Measurements from ENCODE around the gene NRG3.

The NRG3 gene

DNA sequence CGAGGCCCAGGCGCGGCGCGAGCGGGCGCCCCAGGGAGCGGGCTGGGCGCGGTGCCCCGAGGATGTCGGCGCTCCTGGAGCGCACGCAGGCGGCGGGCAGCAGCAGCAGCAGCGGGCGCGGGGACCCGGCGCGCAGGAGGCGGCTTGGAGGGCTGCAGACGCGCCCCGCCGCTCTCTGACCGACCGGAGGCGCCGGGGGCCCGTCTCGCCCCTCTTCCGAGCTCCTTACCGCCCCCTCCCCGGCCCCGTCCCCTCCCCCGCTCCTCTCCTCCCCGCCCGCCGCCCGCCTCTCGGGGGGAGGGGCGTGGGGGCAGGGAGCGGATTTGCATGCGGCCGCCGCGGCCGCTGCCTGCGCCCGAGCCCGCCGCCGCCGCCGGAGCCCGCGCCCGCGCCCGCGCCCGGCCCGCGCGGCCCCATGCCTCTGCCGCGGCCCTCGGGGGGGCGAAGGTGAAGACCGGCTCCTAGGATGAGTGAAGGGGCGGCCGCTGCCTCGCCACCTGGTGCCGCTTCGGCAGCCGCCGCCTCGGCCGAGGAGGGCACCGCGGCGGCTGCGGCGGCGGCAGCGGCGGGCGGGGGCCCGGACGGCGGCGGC lies at the start of gene NRG3:
NRG3 (plus strand) TSS at position 320 of the 592 bp plus-strand sequence.
- DNase-seq (ENCODE audit: low read depth, low spot score) = no peak
- no peak within 1 kb of the TSS for H3K27ac ChIP-seq

DNA sequence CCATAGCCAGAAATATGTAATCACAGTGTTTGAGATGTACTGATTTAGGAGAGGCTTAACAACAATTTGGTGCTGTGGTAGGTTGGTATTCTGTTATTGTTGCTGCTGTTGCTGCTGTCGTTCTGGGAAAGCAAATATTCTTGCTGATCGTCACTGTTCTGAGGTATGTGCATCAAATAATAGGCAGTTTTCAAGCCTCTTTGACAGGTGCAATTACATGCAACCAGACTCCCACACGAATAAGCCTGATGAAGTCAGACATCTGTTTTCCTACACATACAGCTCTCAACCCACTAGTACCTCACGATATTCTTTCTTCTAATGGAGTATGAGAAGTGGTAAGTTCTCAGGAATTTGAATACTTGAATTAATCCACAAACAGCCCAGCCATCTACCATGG lies 46.7 kb upstream of the NRG3 start:
- H3K27ac ChIP-seq = no peak overlapping the region
- DNase-seq (ENCODE audit: low read depth, low spot score) = no peak

DNA sequence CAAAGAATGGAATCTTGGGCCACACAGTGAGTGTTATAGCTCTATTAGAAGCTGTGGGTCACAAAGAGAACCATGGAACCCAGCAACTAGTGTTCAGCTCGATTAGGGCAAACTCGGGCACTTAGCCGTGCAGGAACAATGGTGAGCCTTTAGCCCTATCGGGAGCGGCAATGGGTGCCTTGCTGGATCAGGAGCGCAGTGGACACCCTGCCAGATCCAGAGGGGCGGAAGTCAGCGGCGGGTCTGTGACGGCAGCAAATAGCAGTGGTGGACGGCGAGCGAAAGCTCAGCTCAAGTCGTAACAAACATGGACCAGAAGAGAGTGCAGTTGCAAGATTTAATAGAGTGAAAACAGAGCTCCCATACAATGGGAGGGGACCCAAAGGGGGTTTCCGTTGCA lies 43.9 kb upstream of the NRG3 start:
- no peak for DNase-seq (ENCODE audit: low read depth, low spot score)
- H3K27ac ChIP-seq = no peak overlapping the region

- no peak for DNase-seq (ENCODE audit: low read depth, low spot score)
- H3K27ac ChIP-seq = no peak overlapping the region
Observed at GRCh38 chr10:81838950-81839349, 36.0 kb upstream of the NRG3 start.

DNA sequence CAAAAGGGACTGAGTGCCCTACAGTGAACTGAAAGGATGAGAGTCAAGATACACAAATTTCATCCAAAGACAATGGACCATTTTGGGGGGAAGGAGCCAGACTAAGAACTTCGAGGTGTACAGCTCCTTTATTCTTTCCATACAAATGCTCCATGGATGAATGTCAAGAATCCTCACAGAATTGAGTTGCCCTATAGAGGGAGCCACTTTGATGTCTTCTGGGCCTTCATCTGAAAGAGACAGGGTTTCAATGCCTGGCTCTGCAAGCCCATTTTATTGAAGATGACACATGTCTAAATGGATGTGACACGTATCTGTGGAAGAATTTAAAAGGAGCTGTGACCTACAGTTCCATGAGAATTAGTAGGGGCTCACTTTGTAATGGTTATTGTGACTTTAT lies 32.0 kb upstream of the NRG3 start:
- H3K27ac ChIP-seq = no peak overlapping the region
- DNase-seq (ENCODE audit: low read depth, low spot score) = no peak

DNA sequence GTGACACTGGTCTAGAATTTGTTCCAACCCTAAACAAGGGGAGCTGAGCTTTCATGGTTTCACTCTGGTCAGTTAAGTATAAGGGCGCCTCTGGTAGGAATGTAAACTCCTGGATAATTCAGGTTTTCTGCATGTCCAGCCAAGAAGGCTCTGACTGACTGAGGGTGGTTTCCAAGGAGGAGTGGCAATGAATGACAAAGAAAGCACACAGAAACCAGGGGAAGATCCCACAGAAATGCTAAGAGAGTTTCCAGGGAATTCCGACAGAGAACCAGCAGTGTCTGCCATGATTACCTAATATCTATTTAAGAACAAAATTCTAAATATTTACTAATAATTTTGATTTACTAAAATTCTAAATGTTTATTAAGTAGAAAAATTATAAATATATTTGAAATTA lies 27.3 kb upstream of the NRG3 start:
- H3K27ac ChIP-seq = no peak overlapping the region
- DNase-seq (ENCODE audit: low read depth, low spot score) = no peak

GRCh38 chr10:81848514-81848913 lies 26.5 kb upstream of the NRG3 start:
- no peak for DNase-seq (ENCODE audit: low read depth, low spot score)
- no peak overlapping the region for H3K27ac ChIP-seq

DNA sequence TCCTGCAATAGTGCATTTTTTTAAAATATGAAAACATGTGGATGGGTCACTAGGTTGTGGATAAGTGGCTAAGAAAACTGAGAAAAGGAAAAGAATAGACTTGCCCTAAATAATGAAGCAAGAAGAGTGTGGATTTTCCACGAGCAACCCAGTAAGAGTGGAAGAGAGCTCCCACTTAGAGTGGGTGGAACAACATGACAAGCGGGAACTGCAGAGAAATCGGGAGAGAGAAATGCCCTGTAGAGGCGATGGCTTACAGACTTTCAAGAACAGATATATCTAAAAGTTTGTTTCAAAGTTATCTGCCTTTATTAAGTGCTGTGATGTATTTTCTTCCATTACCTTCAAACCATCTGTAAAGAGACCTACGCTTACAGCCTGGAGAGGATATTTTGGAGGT lies 26.1 kb upstream of the NRG3 start:
- no peak overlapping the region for H3K27ac ChIP-seq
- DNase-seq (ENCODE audit: low read depth, low spot score) = no peak

DNA sequence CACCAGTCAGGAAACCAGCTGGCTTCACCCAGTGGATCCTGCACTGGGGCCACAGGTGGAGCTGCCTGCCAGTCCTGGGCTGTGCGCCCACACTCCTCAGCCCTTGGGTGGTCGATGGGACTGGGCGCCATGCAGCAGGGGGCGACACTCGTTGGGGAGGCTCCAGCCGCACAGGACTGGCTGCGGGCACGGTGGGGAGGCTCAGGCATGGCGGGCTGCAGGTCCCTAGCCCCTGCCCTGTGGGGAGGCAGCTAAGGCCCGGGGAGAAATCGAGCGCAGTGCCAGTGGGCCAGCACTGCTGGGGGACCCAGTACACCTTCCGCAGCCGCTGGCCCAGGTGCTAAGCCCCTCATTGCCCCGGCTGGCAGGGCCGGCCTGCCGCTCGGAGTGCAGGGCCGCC lies 12.4 kb upstream of the NRG3 start:
- DNase-seq (ENCODE audit: low read depth, low spot score) = no peak
- H3K27ac ChIP-seq = no peak overlapping the region

GRCh38 chr10:81863771-81864170 lies 11.2 kb upstream of the NRG3 start:
- DNase-seq (ENCODE audit: low read depth, low spot score) = no peak
- H3K27ac ChIP-seq = no peak overlapping the region

DNA sequence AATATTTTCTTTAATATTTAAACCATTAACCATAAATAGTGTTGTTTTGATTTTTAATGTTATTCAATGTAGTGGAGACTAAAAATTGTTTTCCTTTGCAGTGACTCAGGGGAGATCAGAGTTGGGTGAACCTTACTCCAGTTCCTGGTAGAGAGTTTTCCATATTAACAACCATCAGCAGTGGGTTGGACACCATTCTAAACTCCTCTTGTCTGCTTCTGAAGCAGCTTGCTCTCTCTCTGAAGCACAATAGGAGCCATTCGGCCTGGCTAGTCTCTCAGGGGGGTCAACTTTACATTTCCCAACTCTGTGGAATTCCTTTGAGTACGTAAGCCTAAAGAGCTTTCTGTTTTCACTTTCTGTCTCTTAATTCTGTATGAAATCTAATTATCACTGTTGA lies 9.4 kb upstream of the NRG3 start:
- no peak overlapping the region for H3K27ac ChIP-seq
- DNase-seq (ENCODE audit: low read depth, low spot score) = no peak

GRCh38 chr10:81866753-81867152 lies 8.2 kb upstream of the NRG3 start:
- H3K27ac ChIP-seq = no peak overlapping the region
- no peak for DNase-seq (ENCODE audit: low read depth, low spot score)

GRCh38 chr10:81870472-81870871 lies 4.5 kb upstream of the NRG3 start:
- no peak for DNase-seq (ENCODE audit: low read depth, low spot score)
- no peak overlapping the region for H3K27ac ChIP-seq

DNA sequence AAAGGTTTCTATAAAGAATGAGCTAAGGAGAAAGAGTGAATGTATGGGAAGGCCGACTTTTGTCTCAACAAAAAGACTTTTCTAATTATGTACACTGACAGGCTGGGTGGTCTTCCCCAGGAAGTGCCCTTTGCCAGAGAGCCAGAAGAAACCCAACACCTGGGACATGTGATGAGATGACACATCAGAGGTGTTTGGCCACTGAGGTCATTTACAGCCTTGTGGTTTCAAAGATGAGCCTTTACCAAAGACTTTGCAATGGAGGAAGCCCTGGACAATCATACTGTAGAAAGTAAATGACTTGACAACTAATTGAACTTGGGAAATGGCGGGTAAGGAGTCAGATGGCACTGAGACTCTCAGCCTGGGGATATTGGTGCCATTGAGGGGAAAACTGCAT lies 3.4 kb upstream of the NRG3 start:
- DNase-seq (ENCODE audit: low read depth, low spot score) = no peak
- no peak overlapping the region for H3K27ac ChIP-seq

GRCh38 chr10:81872206-81872862 lies 2.7 kb upstream of the NRG3 start:
- H3K27ac ChIP-seq = no peak overlapping the region
- no peak for DNase-seq (ENCODE audit: low read depth, low spot score)

DNA sequence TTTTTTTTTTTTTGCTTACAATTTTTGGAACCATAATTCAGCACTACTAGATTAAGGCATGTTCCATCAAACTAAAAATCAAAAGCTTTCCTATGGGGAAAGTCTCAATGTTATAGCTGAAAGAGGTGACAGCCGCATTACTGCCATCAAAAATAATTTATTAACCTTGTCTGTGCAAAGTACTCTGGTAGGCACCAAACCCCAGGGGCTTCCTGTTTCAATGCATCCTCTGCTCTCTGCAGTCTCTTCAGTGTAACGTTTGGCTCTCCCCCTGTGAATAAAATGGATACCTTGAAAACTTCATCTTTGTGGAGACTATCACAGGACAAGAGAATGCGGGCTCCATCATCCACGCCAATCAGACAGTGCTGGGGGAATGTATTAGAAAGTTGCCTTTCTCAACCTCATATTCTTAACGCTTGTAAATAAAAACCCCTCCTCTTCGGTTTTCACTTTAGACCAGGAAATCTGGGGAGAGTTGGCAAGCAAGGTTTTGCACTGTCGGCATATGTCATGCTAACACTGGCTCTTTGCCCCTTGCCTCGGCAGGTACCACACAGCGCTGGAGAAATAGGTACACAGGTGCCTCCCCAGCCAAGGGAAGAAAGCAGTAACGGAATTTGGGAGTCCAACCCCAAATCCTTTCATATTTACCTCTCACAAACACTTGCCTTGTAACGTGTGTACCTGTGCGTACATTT lies 1.6 kb upstream of the NRG3 start:
- H3K27ac ChIP-seq = no peak overlapping the region
- no peak for DNase-seq (ENCODE audit: low read depth, low spot score)

GRCh38 chr10:81873932-81874816 lies 820 bp upstream of the NRG3 start:
- no peak for DNase-seq (ENCODE audit: low read depth, low spot score)
- H3K27ac ChIP-seq = no peak overlapping the region

DNA sequence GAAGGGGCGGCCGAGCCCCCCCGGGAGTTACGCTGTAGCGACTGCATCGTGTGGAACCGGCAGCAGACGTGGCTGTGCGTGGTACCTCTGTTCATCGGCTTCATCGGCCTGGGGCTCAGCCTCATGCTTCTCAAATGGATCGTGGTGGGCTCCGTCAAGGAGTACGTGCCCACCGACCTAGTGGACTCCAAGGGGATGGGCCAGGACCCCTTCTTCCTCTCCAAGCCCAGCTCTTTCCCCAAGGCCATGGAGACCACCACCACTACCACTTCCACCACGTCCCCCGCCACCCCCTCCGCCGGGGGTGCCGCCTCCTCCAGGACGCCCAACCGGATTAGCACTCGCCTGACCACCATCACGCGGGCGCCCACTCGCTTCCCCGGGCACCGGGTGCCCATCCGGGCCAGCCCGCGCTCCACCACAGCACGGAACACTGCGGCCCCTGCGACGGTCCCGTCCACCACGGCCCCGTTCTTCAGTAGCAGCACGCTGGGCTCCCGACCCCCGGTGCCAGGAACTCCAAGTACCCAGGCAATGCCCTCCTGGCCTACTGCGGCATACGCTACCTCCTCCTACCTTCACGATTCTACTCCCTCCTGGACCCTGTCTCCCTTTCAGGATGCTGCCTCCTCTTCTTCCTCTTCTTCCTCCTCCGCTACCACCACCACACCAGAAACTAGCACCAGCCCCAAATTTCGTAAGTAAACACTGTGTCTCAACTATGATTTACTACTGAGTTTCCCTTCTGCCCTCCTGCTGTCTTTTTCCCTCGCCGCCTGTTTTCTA lies 666 bp downstream of the NRG3 start:
- no peak for DNase-seq (ENCODE audit: low read depth, low spot score)
- no peak overlapping the region for H3K27ac ChIP-seq

DNA sequence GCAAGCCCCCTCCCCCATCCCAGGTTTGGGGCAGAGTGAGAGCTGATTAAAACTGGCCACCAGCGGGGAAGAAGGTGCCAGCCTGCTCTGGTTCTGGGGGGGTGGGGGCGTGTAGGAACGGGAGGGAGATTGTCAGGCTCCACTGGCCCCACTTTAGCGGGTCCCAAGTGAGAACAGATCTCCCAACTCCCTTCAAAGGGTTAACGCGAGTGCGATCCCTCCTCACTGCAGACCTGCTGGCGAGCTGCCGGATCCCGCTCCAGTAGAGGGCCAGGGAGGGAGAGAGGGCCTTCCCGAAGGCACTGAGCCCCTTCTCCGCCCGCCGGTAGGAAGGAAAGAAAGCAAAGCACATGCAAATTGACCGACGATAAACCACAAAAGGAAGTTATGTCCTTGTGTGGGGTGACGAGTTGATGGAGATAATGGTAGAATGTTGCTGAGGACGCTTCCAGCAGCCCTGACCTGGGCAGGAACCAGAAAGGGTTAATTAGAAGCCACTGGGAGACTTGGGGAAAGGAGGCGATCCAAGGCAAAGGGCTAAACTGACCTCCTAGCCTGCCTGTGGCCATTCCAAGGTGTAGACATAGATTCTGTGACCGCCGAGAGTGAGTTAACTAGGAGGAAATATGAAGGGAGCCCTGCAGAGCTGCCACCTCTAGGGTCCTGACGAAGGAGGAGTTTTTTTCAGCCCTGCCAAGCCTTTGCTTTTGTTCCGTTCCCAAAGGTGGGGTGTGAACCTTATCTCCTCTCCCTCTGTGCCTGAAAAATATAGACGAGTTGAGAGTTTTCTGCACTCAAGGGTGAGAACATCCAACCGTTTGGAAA lies 1.5 kb downstream of the NRG3 start:
- DNase-seq (ENCODE audit: low read depth, low spot score) = no peak
- no peak overlapping the region for H3K27ac ChIP-seq

Measured in epithelial cell of prostate (primary cell).